Measurements from ENCODE around the gene CRIP3. TPM values are rescaled to one million over a fixed set of nuclear protein-coding genes. Genes with fewer than 3 reads are reported as not detected.

Gene CRIP3
- total and polyA plus RNA-seq, 4 donors, result 1.1 to 9.5 (median 2.4) TPM

GRCh38 chr6:43283905-43284304 is 24.7 kb downstream of the CRIP3 start (continued):
- TF ChIP-seq ZBTB33 (IDR thresholded peaks at IDR 0.05), result no peak

- H3K9me3 ChIP-seq (ENCODE audit: control insufficient read depth in 4 of 4, low read length in 3 of 4), result no peaks in the 10 kb centered on the region
- no peak overlapping the region for H3K27ac ChIP-seq (ENCODE audit: low read depth in 1 of 2, low read length in 2 of 2)
- H3K4me3 ChIP-seq (ENCODE audit: low read depth in 1 of 3, low read length in 3 of 3), result no peak overlapping the region
- no peaks in the 10 kb centered on the region for H3K36me3 ChIP-seq (ENCODE audit: control insufficient read depth in 4 of 4, insufficient read depth in 3 of 4, low read depth in 1 of 4, low read length in 3 of 4)
- WGBS, result 95% methylated on average over 18 of the region's 18 CpGs
- H3K27me3 ChIP-seq (ENCODE audit: control insufficient read depth in 4 of 4, insufficient read depth in 4 of 4, low read length in 3 of 4), result no peaks in the 10 kb centered on the region
- peaks cover 8 to 34% (median 20%) of the 10 kb centered on the region in 4 donors for H3K4me1 ChIP-seq (ENCODE audit: control insufficient read depth in 4 of 4, insufficient read depth in 4 of 4, low read length in 3 of 4)
- TF ChIP-seq HNF4G (IDR thresholded peaks at IDR 0.05) (no peak), RAD21 (IDR thresholded peaks at IDR 0.05) (no peak), REST (IDR thresholded peaks at IDR 0.05) (no peak)
- no peak for DNase-seq (ENCODE audit: low spot score)
- no peak overlapping the region for H3K9ac ChIP-seq (ENCODE audit: low read depth in 1 of 2, low read length in 2 of 2)
These were observed 25.1 kb downstream of the CRIP3 start for GRCh38 chr6:43283514-43283901.

GRCh38 chr6:43282636-43283513 is 25.8 kb downstream of the CRIP3 start:
- Histone ChIP-seq H3K36me3 (ENCODE audit: control insufficient read depth in 4 of 4, insufficient read depth in 3 of 4, low read depth in 1 of 4, low read length in 3 of 4) (no peaks in the 10 kb centered on the region), H3K9ac (ENCODE audit: low read depth in 1 of 2, low read length in 2 of 2) (no peak overlapping the region), H3K27ac (ENCODE audit: low read depth in 1 of 2, low read length in 2 of 2) (no peak overlapping the region), H3K27me3 (ENCODE audit: control insufficient read depth in 4 of 4, insufficient read depth in 4 of 4, low read length in 3 of 4) (no peaks in the 10 kb centered on the region), H3K4me3 (ENCODE audit: low read depth in 1 of 3, low read length in 3 of 3) (no peak overlapping the region), H3K9me3 (ENCODE audit: control insufficient read depth in 4 of 4, low read length in 3 of 4) (no peaks in the 10 kb centered on the region), H3K4me1 (ENCODE audit: control insufficient read depth in 4 of 4, insufficient read depth in 4 of 4, low read length in 3 of 4) (peaks cover 11 to 39% (median 25%) of the 10 kb centered on the region in 4 donors)
- no peak for DNase-seq (ENCODE audit: low spot score)
- TF ChIP-seq FOXA1 (IDR thresholded peaks at IDR 0.05) (no peak), RAD21 (IDR thresholded peaks at IDR 0.05) (no peak), JUND (IDR thresholded peaks at IDR 0.05) (no peak), GABPA (IDR thresholded peaks at IDR 0.05 in 1 of 2, conservative IDR thresholded peaks at IDR 0.05 in 1 of 2) (no peak), EGR1 (IDR thresholded peaks at IDR 0.05; ENCODE audit: low read depth in 2 of 2) (no peak), HNF4G (IDR thresholded peaks at IDR 0.05) (no peak), SP1 (IDR thresholded peaks at IDR 0.05) (no peak), YY1 (IDR thresholded peaks at IDR 0.05) (no peak)
- 90% methylated on average over 32 of the region's 32 CpGs for WGBS
